GM19193 (cell line): ENCODE data around the gene ATRIP.

Experiments used
- POLR2A ChIP-seq: IDR thresholded peaks from 4 replicates; pipeline ENCODE4 v1.6.1; 2011; ENCODE audit not compliant: insufficient read depth, insufficient read length; ENCODE audit errors: extremely low read depth

Gene ATRIP

DNA sequence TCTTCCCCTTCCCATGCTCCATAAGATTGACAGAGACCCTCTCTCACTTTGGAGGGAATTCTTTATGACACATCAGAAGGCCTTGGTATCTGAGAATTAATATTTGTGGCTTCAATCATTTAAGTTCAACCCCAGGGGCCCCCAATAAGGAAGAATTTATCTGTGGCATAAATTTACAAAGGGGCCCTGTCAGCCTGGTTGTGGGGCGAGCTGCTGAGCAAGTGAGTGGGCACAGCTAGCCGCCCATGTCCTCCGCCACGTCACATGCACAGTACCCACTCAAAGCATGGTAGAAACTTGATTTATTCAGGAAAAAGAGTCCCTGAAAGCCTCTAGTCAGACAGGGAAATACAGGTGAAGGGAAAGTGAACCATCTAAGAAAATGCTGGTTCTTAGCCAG is 30.0 kb upstream of the ATRIP start:
- TF ChIP-seq POLR2A: no peak

DNA sequence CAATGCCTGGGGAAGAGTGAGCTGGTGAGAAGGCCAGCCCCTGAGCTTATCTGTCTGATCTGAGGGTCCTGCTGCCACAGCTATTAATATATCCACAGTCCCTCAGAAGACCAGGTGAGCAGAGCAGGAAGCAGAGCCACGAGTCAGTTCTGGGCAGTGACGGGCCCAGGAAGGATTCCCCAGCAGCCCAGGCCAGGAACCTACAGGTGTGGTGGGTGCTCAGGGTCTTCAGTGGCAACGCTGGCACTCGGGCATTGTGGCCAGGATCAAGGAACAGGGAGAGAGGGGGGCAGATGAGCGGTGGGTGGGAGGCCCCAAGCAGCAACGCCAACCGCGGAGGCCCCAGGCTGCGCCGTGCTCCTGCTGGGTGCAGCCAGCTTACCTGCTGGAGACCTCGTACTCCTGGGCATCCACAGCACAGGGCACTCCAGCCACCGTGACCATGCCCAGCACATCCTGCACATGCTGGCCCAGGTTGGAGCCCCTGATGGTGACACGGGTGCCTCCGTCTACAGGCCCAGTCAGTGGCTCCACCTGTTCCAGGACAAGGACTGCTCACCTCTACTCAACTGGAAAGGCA is 28.9 kb upstream of the ATRIP start:
- TF ChIP-seq POLR2A: no peak

DNA sequence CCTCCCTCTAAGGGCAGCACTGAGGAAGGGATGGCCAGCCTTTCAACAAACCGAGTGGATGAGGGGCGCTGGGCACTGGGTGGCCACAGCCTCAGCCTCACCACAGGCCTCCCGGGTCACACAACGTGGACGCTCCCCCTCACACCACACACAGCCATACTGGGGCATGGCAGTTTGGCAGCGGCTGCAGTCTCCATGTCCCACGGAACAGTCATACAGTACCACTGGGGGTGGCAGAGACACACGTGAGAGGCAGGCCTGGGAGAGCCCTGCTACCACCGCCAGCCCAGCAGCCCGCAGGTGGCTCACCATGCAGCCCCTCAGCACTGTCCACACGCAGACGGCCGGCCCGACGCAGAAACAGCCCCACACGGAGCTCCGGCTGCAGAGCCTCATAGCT is 28.4 kb upstream of the ATRIP start:
- TF ChIP-seq POLR2A: no peak

DNA sequence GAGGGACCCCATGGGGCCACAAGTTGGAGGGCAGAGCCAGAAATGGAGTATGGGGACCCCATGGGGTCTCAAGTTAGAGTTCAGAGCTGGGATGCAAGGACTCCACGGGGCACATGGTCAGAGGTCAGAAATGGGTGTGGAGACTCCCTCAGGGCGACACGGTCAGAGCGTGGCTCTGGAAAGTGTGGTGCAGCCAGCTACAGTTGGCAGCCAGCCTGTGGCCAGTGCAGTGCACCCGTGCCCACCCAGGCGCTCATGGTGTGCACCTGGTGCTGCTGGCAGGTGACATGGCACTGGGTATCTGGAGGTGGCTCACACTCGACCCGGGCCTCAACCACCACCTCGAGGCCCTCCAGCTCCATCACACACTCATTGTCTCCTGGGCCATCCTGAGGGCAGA is 27.9 kb upstream of the ATRIP start:
- TF ChIP-seq POLR2A: no peak

DNA sequence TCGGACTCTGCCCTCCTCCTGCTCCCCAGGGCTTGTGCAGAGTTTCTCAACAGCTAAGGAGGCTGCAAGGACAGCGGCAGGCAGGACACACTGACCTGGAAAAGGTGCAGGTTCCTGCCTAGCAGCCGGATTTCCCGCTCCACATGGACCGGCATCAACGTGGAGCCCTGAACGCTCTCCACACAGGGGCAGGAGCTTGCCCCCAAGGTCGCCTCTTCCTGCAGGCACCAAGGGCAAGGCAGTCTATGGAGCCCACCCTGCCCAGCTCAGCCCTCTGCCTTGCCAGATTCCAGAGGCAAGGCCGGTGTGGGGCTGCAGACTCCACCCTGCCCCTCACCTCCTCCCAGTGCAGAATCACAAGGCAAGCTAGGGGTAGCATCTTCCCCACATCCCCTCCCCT is 27.4 kb upstream of the ATRIP start:
- TF ChIP-seq POLR2A: no peak

DNA sequence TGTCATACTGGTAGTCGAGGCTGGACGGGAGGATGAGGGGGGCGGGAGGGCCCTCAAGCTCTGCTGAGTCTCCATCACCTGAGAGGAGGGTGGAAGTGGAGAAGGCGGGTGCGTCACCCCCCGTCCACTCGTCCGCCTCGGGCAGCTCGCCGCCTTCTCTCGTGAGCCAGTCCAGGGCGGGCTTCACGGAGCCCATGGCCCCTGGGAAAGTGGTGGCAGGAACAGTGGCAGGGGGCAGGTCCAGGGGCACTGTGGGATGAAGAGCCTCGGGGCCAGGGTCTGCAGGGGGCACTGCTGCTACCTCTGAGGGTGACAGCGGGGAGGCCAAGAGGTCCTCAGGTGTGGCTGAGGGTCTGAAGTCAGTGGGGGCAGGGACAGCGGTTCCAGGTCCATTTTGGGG is 26.9 kb upstream of the ATRIP start:
- no peak for TF ChIP-seq POLR2A

DNA sequence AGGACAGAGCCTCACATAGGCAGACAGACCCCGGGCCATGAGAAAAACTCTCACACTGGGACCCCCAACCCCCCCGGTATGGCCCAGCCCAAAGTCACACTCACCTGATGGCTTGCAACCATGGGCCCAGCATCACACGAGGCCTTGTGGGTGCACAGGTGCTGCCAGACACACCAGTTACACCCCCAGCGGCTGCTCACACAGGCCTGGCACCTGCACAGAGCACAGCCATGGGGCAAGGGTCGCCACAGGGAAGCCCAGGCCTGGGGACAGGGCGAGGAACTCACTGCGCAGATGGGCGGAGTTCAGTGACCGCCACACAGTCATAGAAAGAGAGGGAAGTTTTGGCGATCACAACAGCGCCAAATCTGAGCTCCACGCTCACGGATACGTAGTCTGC is 26.0 kb upstream of the ATRIP start:
- no peak for TF ChIP-seq POLR2A

DNA sequence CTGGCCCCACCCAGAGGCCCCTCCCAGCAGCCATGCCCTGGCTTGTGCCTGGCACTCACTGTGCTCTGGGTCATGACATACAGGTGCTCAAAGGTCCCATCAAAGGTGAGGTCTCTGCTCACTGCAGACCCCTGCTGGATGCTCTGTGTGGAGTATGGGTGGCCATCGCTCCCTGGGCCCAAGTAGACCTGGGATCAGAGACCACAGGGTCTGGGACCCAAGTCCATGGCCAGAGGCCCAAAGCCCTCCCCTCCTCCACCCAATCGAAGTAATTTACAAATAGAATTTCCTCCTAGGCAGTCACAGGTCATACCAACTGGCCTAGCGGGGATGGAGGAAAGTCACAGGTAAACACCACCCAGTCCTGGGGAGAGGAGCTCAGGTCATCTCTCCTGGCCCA is 24.3 kb upstream of the ATRIP start:
- no peak for TF ChIP-seq POLR2A

DNA sequence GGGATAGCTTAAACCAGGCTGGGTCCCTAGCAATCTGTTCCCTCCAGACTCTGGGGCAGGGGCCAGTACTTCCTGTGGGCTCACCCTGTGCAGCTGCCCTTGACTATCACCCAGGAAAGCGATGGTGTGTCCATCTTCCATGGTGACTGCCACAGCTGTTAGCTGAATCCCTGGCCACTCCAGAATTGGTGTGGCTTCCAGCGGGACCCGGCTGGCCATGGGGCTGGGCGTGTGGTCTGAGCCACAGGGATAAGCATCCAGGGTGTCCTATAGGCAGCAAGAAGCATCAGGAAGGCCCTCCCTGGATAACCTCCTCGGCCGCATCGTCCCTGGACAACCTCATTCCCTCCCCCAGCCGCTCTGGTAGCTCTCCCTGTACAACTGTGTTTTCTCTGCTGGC is 23.9 kb upstream of the ATRIP start:
- no peak for TF ChIP-seq POLR2A

DNA sequence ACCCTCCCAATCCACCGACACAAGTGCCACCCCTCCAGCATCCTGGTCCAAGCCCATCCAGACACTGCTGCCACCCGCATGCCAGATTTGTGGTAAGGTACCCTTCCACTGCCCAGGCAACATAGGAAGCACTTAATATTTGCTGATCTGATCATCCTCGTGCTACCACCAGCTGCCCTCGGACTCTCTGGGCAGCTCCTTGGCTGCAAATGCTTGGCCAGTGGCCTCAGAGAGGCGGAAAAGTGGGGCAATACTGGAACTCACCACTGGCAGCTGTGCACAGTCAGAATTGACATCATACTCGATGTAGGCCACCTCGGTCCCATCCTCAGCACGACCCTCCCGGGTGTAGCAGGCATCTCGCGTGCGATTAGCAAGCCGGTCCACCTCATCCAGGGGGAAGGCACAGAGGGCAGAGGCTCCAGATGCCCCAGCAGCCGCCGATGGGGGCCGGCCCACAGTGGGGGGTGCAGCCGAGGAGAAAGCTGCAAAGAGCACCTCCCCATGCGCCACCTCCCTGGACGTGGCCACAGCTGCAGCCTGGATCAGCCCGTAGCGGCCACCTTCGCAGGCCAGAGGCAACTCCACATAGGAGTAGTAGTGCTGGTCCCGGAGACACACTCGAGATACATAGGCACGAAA is 23.2 kb upstream of the ATRIP start:
- TF ChIP-seq POLR2A: no peak

DNA sequence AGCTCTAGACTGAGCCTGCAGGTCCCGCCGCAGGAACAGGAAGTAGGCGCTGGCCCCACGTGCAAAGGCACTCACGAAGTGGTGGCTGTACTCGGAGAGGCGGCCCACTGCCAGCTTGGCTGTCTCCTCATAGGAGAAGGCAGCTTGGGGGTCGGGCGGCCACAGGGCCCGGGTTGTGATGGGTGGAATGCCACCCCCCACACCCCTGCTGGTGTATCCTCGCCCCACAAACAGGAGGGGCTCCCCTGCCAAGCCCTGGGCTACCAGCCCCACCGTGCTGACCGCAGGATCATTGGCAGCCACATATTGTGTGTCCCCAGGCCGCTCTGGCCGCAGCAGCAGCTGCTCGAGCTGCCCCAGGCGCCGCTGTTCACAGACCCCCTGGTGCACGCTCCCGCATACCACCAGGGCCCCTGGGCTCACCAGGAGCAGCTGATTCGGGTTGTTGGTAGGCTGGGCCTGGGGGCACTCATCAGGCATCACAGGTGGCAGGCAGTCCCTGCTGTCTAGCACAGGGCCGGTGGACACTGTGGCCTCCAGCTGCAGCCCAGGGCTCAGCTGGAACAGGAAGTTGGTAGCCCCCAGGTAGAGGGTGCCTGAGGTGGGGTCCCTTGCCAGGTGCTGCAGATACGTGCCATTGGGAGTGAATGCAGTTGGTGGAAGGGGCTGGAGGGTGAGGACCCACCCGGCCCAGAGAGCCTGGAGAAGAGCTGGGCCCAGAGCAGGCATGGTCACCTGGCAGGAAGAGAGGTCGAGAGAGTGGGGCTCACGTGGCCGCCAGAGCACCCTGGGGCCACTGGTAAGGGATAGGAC is 22.4 kb upstream of the ATRIP start:
- TF ChIP-seq POLR2A: no peak

DNA sequence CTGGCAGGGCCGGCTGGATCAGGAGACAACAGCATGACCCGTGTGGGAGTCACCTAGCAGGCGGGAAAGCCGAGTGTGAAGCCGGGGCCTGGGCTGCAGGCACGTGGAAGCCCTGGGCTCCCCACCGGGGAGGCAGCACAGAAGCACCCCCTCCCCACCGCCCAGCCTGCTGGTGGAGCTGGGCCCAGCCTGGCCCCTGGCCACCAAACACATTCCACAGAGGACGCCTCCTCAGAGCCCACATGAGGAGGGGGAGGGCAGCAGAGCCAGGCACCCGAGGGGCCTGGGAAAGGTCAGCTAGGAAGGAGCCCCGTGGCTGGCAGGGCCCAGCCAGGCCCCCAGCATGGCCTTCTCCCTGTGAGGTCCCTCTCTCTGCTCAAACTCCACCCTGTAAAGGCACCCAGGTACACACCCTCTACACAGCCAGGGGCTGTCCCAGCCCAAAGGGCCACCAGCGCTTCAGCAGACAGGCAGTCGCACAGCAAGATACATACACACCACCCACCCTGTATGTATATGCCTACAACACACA is 21.2 kb upstream of the ATRIP start:
- no peak for TF ChIP-seq POLR2A

DNA sequence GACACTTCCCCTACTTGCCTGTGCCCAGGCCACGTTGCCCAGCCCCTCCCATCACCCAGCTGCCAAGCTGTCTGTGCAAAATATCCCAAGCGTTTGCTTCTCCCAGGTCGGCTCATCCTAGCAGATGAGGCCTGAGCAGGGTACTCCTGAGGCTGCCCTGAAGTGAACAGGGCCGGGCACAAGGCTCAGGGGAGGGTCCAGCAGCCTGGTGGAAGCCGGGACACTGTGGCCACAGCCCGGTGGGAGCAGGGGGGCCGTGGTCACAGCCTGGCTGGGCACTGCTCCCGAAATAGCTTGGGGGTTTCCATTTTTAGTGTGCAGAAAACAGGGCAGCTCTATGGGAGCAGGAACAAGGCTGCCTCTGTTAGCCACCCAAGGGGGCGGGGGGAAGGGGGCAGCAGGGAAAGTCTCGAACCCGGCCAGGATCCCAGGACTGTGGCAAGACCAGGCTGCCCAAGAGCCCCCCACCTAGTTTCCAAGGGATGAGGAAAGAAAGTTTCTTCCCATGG is 20.1 kb upstream of the ATRIP start:
- TF ChIP-seq POLR2A: no peak

DNA sequence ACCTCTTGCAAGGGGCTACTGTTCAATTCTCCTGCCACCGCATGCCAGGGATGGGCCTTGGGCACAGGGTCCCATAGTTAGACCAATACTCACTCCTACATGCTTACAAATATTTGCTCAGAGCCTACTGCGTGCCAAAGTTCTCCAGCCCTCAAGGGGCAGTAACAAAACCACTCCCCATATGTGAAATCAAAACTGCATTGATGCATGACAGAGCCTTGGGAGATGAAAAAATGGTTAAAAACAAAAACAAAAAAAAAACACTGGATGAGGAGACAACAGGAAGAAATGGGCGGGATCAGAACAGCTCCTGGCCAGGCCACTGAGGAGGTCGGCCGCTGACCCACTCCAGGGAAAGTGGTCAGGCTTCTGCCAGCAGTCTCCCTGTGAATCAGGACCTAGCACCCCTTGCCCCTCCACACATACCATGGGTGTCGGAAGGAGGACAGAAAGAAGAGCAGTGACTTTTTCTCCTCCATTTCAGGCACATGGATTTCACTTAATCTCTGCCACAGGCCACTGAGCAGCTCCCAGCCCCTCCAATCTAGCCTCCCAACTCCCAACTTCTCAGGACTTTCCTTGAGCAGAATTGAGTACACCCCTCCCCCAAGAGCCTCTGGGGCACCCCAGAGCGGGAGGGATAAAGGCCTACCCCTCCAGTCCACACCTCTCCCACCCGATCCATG is 19.4 kb upstream of the ATRIP start:
- TF ChIP-seq POLR2A: no peak

DNA sequence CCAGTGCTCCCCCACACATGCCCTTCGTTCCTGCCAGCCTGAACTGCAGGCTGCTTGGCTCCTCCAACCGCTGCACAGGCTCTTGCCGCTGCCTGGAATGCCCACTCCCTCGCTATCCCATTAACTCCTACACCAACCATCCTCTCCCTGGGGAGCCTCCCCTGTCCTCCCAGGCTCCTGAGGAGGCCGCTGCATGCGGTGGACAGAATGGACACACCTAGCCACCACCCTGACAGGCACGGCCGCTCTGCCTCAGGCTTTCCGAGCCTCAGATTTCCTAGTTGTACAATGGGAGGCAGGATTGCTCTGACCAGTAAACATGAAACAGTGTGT is 18.9 kb upstream of the ATRIP start:
- no peak for TF ChIP-seq POLR2A

DNA sequence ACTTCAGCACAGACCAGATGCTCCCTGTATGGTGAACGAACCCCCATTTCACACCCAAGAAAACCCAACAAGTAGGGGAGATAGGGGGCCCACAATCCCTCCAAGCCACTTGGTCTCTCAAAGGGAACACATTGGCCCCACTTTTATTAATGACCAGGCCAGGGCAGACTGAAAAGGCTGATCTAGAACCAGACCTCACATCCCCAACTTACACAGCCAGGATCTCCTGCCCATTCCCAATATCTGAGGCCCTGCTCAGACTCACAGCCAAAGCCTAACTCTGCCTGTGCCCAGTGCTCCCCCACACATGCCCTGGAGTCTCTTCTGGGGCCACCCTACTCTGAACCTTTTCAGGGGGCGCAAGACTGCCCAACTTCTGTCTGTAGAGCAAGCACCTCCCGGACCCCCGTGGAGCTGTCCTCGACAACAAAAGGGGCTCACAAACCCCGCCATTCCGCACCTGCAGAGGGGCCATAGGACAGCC is 18.4 kb upstream of the ATRIP start:
- no peak for TF ChIP-seq POLR2A
